Measurements from ENCODE around the gene COL6A3. TPM values are rescaled to one million over a fixed set of nuclear protein-coding genes. Genes with fewer than 3 reads are reported as not detected.

Gene COL6A3
- total RNA-seq, 1 donor from 2014 or later: 4.9 TPM

DNA sequence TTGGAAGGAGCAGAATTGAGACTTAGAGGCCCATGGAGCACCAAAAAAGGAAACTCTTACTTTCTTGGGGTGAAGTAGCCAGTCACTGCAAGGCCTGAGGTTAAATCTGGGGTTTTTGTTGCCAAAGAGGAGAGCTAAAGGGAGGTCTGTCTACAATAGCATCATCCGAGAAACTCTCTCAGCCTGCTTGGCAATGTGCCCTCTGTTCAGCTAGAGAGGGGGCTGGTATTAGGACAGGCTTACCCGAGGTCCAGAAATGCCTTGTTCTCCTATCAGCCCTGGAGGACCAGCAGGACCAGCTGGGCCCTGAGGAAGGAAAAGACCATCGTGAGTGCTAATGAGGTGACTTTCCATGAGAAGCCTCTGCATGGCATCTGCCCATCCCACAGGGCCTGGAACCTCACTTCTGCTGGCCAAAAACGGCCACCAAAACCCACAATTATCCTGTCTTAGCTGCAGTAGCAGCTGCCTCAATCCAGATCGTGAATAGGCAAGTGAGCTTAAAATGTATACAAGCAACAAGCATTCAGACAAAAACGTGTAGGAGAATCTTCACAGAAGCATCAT lies 61.6 kb downstream of the COL6A3 start:
- TF ChIP-seq, protein P1, sequence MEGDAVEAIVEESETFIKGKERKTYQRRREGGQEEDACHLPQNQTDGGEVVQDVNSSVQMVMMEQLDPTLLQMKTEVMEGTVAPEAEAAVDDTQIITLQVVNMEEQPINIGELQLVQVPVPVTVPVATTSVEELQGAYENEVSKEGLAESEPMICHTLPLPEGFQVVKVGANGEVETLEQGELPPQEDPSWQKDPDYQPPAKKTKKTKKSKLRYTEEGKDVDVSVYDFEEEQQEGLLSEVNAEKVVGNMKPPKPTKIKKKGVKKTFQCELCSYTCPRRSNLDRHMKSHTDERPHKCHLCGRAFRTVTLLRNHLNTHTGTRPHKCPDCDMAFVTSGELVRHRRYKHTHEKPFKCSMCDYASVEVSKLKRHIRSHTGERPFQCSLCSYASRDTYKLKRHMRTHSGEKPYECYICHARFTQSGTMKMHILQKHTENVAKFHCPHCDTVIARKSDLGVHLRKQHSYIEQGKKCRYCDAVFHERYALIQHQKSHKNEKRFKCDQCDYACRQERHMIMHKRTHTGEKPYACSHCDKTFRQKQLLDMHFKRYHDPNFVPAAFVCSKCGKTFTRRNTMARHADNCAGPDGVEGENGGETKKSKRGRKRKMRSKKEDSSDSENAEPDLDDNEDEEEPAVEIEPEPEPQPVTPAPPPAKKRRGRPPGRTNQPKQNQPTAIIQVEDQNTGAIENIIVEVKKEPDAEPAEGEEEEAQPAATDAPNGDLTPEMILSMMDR (conservative IDR thresholded peaks at IDR 0.05): no peak
- Mint-ChIP-seq H3K4me1 (no peaks in the 10 kb centered on the region), H3K36me3 (ENCODE audit: low read depth) (no peaks in the 10 kb centered on the region), H3K9me3 (no peaks in the 10 kb centered on the region), H3K27ac (ENCODE audit: unreplicated experiment) (no peak overlapping the region), H3K4me3 (no peak overlapping the region), H3K27me3 (ENCODE audit: low read depth) (peaks cover 38% of the 10 kb centered on the region)
- no peak for DNase-seq (ENCODE audit: low read depth, low spot score)

DNA sequence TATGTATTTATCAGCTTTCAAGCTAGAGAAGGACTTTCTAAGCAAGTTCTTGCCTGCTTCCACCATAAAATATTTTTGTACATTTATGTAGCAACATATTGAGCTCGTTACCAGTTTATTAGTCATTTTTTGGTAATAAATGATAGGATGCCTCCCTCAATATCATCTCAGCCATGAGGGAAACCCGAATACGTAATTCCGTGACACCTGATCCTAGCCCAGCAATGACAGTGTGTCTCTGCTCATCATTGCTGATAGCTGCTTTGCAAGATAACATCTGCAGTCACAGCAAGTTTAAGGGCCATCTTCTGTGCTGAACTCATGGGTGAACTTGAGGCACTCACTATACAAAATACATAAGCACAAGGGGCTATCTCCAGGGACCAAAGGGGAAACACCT lies 62.2 kb downstream of the COL6A3 start:
- TF ChIP-seq, protein P1 (conservative IDR thresholded peaks at IDR 0.05): no peak
- Mint-ChIP-seq H3K4me1 (no peaks in the 10 kb centered on the region), H3K36me3 (ENCODE audit: low read depth) (no peaks in the 10 kb centered on the region), H3K4me3 (no peak overlapping the region), H3K27ac (ENCODE audit: unreplicated experiment) (no peak overlapping the region), H3K9me3 (no peaks in the 10 kb centered on the region), H3K27me3 (ENCODE audit: low read depth) (peaks cover 38% of the 10 kb centered on the region)
- no peak for DNase-seq (ENCODE audit: low read depth, low spot score)

DNA sequence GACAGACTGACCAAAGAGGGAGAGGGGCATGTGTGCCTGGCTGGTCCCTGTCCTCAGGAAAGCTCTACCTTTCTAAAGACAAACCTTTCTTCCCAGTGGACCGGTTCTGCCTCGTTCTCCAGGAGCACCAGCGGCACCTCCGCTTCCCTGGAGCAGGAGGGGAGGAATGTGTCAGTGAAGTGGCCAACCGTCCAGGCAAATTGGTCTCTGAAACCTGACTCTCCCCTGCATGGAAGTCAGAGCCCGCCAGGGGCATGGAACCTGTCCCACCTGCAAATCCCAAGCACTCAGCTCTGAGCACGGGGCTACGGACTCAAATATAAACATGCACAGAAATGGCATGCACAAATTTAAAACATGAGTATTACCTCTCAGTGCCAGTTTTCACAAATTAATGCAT lies 62.9 kb downstream of the COL6A3 start:
- Mint-ChIP-seq H3K36me3 (ENCODE audit: low read depth) (no peaks in the 10 kb centered on the region), H3K4me3 (no peak overlapping the region), H3K4me1 (no peaks in the 10 kb centered on the region), H3K9me3 (no peaks in the 10 kb centered on the region), H3K27ac (ENCODE audit: unreplicated experiment) (no peak overlapping the region), H3K27me3 (ENCODE audit: low read depth) (peaks cover 38% of the 10 kb centered on the region)
- no peak for DNase-seq (ENCODE audit: low read depth, low spot score)
- TF ChIP-seq, protein P1 (conservative IDR thresholded peaks at IDR 0.05): no peak

DNA sequence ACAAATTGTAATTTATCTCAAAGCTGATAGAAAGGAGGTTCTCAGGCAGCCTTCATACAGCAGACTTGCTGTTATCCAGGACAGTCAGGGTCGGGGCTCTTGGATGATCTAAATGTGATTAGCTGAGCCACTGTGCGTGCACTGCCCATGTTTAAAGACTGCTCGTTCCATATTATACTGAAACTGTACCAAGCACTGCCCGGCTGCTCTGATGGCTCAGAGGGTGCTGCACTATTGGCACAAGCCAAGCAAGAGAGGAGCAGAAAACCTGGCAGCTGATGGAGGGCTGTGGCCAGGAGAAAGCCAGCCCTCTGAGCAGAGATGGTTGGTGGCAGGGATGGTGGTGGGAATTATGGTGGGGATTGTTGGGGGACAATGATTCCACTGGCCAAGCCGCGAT lies 63.4 kb downstream of the COL6A3 start:
- no peak for DNase-seq (ENCODE audit: low read depth, low spot score)
- no peaks in the 10 kb centered on the region for H3K4me1 Mint-ChIP-seq
- TF ChIP-seq, protein P1 (conservative IDR thresholded peaks at IDR 0.05): no peak
- no peaks in the 10 kb centered on the region for H3K9me3 Mint-ChIP-seq
- no peaks in the 10 kb centered on the region for H3K36me3 Mint-ChIP-seq (ENCODE audit: low read depth)
- no peak overlapping the region for H3K4me3 Mint-ChIP-seq
- H3K27me3 Mint-ChIP-seq (ENCODE audit: low read depth): peaks cover 38% of the 10 kb centered on the region
- H3K27ac Mint-ChIP-seq (ENCODE audit: unreplicated experiment): no peak overlapping the region

DNA sequence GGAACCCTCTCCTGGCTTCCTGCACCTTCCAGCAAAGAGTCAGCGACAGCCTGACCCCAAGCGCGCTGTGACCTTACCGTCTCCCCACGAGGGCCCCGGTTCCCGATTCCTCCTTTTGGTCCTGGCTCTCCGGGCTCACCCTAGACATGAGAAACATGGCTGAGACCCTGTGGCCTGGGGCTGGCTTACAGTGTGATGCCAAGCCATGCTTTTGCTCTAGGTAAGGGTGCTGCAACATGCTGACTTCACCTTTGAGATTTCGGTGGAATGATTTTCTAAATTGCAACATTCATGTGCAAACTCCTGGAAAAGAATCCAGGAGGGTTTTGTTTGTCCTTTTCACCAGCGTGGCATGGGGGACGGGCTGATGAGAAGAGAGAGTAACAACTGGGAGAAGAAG lies 63.9 kb downstream of the COL6A3 start:
- peak overlapping the region; percentile 78 for H3K27ac Mint-ChIP-seq (ENCODE audit: unreplicated experiment)
- peaks cover 37% of the 10 kb centered on the region for H3K27me3 Mint-ChIP-seq (ENCODE audit: low read depth)

More for the DNA sequence above, 63.9 kb downstream of the COL6A3 start:
- Mint-ChIP-seq H3K9me3 (no peaks in the 10 kb centered on the region), H3K4me1 (no peaks in the 10 kb centered on the region), H3K4me3 (no peak overlapping the region), H3K36me3 (ENCODE audit: low read depth) (no peaks in the 10 kb centered on the region)
- DNase-seq (ENCODE audit: low read depth, low spot score): no peak
- TF ChIP-seq, protein P1 (conservative IDR thresholded peaks at IDR 0.05): no peak
